GM10266 (cell line): ENCODE measurements around the gene HTRA1.

Source experiments
- DNase-seq: peaks from one replicate; pipeline ENCODE4 v3.0.0; 2012; ENCODE audit errors: extremely low spot score
- TF ChIP-seq, protein P1 (sequence below): IDR thresholded peaks from 2 replicates; pipeline ENCODE4 v1.5.1; 2012; ENCODE audit warnings: mild to moderate bottlenecking, low read depth; ENCODE audit not compliant: control insufficient read depth, insufficient read depth; ENCODE audit errors: missing control alignments

Gene HTRA1

GRCh38 chr10:122503012-122503411, 41.7 kb downstream of the HTRA1 start:
- TF ChIP-seq, protein P1, sequence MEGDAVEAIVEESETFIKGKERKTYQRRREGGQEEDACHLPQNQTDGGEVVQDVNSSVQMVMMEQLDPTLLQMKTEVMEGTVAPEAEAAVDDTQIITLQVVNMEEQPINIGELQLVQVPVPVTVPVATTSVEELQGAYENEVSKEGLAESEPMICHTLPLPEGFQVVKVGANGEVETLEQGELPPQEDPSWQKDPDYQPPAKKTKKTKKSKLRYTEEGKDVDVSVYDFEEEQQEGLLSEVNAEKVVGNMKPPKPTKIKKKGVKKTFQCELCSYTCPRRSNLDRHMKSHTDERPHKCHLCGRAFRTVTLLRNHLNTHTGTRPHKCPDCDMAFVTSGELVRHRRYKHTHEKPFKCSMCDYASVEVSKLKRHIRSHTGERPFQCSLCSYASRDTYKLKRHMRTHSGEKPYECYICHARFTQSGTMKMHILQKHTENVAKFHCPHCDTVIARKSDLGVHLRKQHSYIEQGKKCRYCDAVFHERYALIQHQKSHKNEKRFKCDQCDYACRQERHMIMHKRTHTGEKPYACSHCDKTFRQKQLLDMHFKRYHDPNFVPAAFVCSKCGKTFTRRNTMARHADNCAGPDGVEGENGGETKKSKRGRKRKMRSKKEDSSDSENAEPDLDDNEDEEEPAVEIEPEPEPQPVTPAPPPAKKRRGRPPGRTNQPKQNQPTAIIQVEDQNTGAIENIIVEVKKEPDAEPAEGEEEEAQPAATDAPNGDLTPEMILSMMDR, result no peak
- no peak for DNase-seq

- no peak for DNase-seq
- TF ChIP-seq, protein P1, result no peak
Observed at GRCh38 chr10:122503886-122504609, 42.7 kb downstream of the HTRA1 start.

GRCh38 chr10:122504610-122504950, 43.2 kb downstream of the HTRA1 start:
- DNase-seq, result no peak

DNA sequence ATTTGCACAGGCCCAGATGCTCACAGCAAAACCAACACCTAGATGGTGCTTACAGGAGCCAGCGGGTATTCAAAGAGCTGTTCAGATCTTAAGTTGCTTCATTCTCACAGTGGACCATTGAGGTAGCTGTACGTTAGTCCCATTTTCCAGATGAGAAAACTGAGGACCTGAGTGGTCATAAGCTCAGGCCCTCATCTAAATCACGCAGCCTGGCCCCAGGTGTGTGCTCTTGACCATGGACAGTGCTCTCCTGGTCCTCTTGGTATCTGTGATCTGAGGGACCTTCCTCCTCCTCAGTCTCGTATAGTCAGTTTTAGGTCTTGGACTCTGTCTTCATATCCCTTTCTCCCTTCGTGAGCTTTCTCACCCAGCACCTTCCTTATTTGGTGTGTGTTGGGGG, 43.7 kb downstream of the HTRA1 start:
- TF ChIP-seq, protein P1, result no peak
- DNase-seq, result no peak

More at GRCh38 chr10:122504610-122504950, 43.2 kb downstream of the HTRA1 start:
- TF ChIP-seq, protein P1, result no peak

DNA sequence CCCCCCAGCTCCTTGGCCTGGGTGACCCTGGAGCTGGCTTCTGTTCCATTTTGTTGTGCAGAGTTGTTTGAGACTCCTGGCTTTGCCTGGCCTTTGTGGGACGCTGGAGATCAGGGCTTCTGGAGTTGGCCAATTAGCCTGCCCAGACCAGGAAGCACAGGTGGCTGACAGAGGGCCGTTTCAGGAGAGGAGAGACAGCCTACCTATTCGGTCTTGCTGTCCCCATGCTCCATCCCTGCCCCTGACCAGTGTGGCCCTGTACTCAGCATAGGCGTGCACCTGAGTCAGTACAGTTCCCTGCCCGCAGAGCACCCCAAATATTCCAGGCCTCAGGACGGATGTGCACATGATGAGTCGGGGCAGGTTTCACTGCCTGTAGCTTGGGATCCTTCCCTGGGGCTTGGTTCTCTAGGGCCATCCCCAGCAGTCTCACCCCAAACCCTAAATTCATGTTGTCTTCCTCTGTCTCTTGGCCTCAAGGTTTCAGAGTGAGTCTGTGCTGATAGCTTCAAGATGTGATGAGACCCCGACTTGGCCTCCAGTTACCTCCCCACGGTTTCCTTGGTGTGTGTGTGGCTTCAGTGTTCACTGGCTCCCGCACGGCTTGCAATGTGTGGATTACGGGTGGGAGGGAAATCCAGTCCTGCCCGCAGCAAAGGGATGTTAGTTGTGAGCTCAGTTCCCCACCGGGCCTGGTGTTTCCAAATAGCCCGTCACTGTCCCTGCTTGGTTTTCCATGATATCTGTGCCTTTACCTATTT, 44.7 kb downstream of the HTRA1 start:
- TF ChIP-seq, protein P1, result no peak
- DNase-seq, result no peak

DNA sequence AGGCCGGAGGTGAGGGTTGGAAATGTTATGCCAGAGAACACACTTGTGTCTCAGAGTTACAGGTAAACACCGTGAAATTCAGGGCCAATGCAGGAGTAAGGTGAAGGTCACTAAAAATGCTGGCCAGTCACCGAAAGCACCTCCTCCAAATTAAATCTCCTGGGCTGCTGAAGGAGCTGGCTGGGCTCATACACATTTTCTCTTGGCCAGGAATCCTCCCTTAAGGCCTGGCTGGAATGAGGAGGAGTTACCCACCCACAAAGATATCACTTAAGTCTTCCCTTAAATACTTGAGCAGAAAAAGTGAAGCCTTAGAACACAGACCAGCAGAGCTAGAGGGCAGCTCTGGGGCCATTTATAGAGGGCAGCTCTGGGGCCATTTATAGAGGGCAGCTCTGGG, 46.3 kb downstream of the HTRA1 start:
- DNase-seq, result no peak
- TF ChIP-seq, protein P1, result no peak

- no peak for DNase-seq
- TF ChIP-seq, protein P1, result no peak
Observed at GRCh38 chr10:122508021-122508420, 46.7 kb downstream of the HTRA1 start.
